Neural progenitor cell (in vitro differentiated cells): ENCODE data around the gene FAM234B.

Source experiments
- EZH2 ChIP-seq: fragments of 200-600 bp; sonication (generic); IDR thresholded peaks from 2 replicates; pipeline ENCODE4 v1.6.1; 2017; ENCODE audit warnings: antibody characterized with exemption, mild to moderate bottlenecking, moderate library complexity
- EZH2phosphoT487 ChIP-seq: fragments of 200-600 bp; sonication (generic); IDR thresholded peaks from 2 replicates; pipeline ENCODE4 v1.6.1; 2017; ENCODE audit warnings: antibody characterized with exemption
- TF ChIP-seq, protein P1 (sequence below): fragments of 200-600 bp; sonication (generic); IDR thresholded peaks from 2 replicates; pipeline ENCODE4 v1.5.1; 2017; ENCODE audit warnings: antibody characterized with exemption, mild to moderate bottlenecking

DNA sequence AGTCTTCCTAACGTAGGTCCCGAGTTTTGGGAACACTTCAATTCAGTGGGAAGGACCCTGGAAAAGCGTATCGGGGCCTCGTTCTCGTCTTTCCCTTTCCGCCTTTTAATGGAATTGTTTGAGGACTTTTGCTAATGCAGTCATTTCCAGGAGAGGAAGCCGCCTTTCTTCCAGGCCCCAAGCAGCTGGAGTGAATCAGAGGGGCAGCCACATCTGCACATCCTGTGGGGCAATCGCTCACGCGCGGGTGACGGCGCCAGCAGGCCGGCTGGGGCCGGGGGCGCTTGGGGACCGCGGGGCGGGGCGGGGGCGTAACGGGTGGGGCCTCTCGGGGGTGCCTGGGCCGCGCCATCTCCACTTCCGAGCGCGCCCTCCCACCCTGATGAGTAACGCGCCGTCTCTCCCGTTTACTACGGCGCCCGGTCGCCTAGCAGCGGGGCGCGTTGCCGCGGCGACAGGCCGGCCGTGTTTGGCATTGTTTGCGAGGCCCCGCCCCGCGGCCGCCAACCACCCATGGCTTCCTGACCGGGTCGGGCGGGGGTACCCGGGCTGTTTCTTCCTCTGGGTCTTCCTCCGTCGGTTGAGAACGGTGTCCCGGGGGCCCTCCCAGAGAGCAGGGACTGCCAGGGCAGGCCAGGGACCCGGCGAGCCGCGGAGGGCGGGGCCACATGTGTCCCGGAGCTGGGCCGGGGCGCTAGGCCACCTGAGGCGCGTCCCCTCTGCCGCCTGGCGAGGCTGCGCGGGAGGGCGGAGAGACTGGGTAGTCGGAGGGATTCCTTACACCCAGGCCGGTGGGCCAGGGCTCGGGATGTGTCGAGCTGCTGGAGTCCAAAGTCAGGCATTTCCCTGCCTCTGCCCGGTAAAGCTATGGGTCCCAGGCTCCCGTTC, 56.9 kb downstream of the FAM234B start:
- TF ChIP-seq, protein P1, sequence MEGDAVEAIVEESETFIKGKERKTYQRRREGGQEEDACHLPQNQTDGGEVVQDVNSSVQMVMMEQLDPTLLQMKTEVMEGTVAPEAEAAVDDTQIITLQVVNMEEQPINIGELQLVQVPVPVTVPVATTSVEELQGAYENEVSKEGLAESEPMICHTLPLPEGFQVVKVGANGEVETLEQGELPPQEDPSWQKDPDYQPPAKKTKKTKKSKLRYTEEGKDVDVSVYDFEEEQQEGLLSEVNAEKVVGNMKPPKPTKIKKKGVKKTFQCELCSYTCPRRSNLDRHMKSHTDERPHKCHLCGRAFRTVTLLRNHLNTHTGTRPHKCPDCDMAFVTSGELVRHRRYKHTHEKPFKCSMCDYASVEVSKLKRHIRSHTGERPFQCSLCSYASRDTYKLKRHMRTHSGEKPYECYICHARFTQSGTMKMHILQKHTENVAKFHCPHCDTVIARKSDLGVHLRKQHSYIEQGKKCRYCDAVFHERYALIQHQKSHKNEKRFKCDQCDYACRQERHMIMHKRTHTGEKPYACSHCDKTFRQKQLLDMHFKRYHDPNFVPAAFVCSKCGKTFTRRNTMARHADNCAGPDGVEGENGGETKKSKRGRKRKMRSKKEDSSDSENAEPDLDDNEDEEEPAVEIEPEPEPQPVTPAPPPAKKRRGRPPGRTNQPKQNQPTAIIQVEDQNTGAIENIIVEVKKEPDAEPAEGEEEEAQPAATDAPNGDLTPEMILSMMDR, result no peak
- TF ChIP-seq EZH2, result no peak
- no peak for TF ChIP-seq EZH2phosphoT487
